Hepatocyte (in vitro differentiated cells): Measurements from ENCODE around the gene YIPF5. TPM values are rescaled to one million over a fixed set of nuclear protein-coding genes. Genes with fewer than 3 reads are reported as not detected.

Experiments used
- DNase-seq: peaks from one replicate; pipeline ENCODE4 v3.0.0-alpha.2; 2016; ENCODE audit warnings: low spot score
- H2AFZ ChIP-seq: fragments of 200-600 bp; sonication (generic); 2 replicates; pipeline ENCODE4 v1.6.0; 2016; ENCODE audit warnings: antibody characterized with exemption, mild to moderate bottlenecking
- H3K27ac ChIP-seq: fragments of 200-600 bp; sonication (generic); 2 replicates; pipeline ENCODE4 v1.5.1; 2016; ENCODE audit warnings: mild to moderate bottlenecking
- H3K27me3 ChIP-seq: fragments of 200-600 bp; sonication (generic); 2 replicates; pipeline ENCODE4 v1.6.1; 2016
- H3K36me3 ChIP-seq: fragments of 200-600 bp; sonication (generic); replicated peaks from 2 replicates; pipeline ENCODE4 v1.5.1; 2016; ENCODE audit warnings: low read depth; ENCODE audit not compliant: insufficient read depth
- H3K4me1 ChIP-seq: fragments of 200-600 bp; sonication (generic); 2 replicates; pipeline ENCODE4 v1.5.1; 2016; ENCODE audit warnings: mild to moderate bottlenecking, moderate library complexity; ENCODE audit not compliant: insufficient read depth
- H3K4me2 ChIP-seq: fragments of 200-600 bp; sonication (generic); 2 replicates; pipeline ENCODE4 v1.6.0; 2016
- H3K4me3 ChIP-seq: fragments of 200-600 bp; sonication (generic); 2 replicates; pipeline ENCODE4 v1.5.1; 2016; ENCODE audit warnings: mild to moderate bottlenecking
- H3K79me2 ChIP-seq: fragments of 200-600 bp; sonication (generic); 2 replicates; pipeline ENCODE4 v1.6.0; 2017; ENCODE audit warnings: mild to moderate bottlenecking
- H3K9me2 ChIP-seq: fragments of 200-600 bp; sonication (generic); replicated peaks from 2 replicates; pipeline ENCODE4 v1.6.0; 2017; ENCODE audit warnings: mild to moderate bottlenecking; ENCODE audit not compliant: insufficient read depth
- H3K9me3 ChIP-seq: fragments of 200-600 bp; sonication (generic); 2 replicates; pipeline ENCODE4 v1.5.1; 2016; ENCODE audit warnings: low read depth, mild to moderate bottlenecking
- H4K20me1 ChIP-seq: fragments of 200-600 bp; sonication (generic); 2 replicates; pipeline ENCODE4 v1.6.0; 2016; ENCODE audit warnings: mild to moderate bottlenecking; ENCODE audit not compliant: insufficient read depth, poor library complexity, severe bottlenecking
- CTCF ChIP-seq: fragments of 200-600 bp; sonication (generic); IDR thresholded peaks from 2 replicates; pipeline ENCODE4 v1.5.1; 2016; ENCODE audit warnings: antibody characterized with exemption, mild to moderate bottlenecking; ENCODE audit not compliant: poor library complexity
- EZH2 ChIP-seq: fragments of 200-600 bp; sonication (generic); IDR thresholded peaks from 2 replicates; pipeline ENCODE4 v1.6.1; 2016; ENCODE audit warnings: antibody characterized with exemption, mild to moderate bottlenecking, borderline replicate concordance
- EZH2phosphoT487 ChIP-seq: fragments of 200-600 bp; sonication (generic); IDR thresholded peaks from one replicate; pipeline ENCODE4 v1.6.1; 2018; ENCODE audit warnings: antibody characterized with exemption, mild to moderate bottlenecking, low read depth, moderate library complexity; ENCODE audit not compliant: unreplicated experiment, severe bottlenecking
- WGBS: methylation state at CpG from one replicate; pipeline ENCODE4 v1.1.6; 2016; ENCODE audit warnings: low lambda C conversion rate; ENCODE audit errors: missing lambda C conversion rate; 5-methylcytosine and 5-hydroxymethylcytosine counted together
- polyA plus RNA-seq: library from polyadenylated mRNA; unstranded; fragments of >200 nt; fragmentation: Nextera tagmentation; extraction: Ambion mirVana; gene quantifications from 2 replicates; pipeline ENCODE4 v1.2.1, GENCODE V29; 2016
- total RNA-seq: library from RNA; depleted of rRNA; stranded (reverse); fragments of >200 nt; gene quantifications from 2 replicates; pipeline ENCODE4 v1.2.3, GENCODE V29; 2014

Gene YIPF5
- total and polyA plus RNA-seq, 2 experiments from 2014 or later, result 82.3 to 119 TPM

GRCh38 chr5:144189800-144190429, 19.5 kb upstream of the YIPF5 start:
- DNase-seq, result peak; percentile 74
- H3K79me2 ChIP-seq, result no peaks in the 10 kb centered on the region
- peaks cover 27% of the 10 kb centered on the region for H3K4me1 ChIP-seq
- no peak overlapping the region for H2AFZ ChIP-seq
- peak overlapping the region; percentile 1 for H3K4me2 ChIP-seq
- no peaks in the 10 kb centered on the region for H3K9me2 ChIP-seq
- H3K27ac ChIP-seq, result peak overlapping the region; percentile 69
- no peaks in the 10 kb centered on the region for H3K36me3 ChIP-seq
- H3K4me3 ChIP-seq, result no peak overlapping the region
- TF ChIP-seq CTCF, result no peak
- no peak for TF ChIP-seq EZH2
- TF ChIP-seq EZH2phosphoT487, result no peak
- no peaks in the 10 kb centered on the region for H3K9me3 ChIP-seq
- 20% methylated on average over 10 of the region's 10 CpGs for WGBS
- no peaks in the 10 kb centered on the region for H4K20me1 ChIP-seq
- H3K27me3 ChIP-seq, result no peaks in the 10 kb centered on the region

- peak; percentile 72 for DNase-seq
- H3K27me3 ChIP-seq, result no peaks in the 10 kb centered on the region
- H4K20me1 ChIP-seq, result no peaks in the 10 kb centered on the region
- H3K4me1 ChIP-seq, result peaks cover 26% of the 10 kb centered on the region
- no peak overlapping the region for H3K4me2 ChIP-seq
- 7% methylated on average over 2 of the region's 2 CpGs for WGBS
- H3K79me2 ChIP-seq, result no peaks in the 10 kb centered on the region
- H2AFZ ChIP-seq, result no peak overlapping the region
- H3K4me3 ChIP-seq, result no peak overlapping the region
- no peaks in the 10 kb centered on the region for H3K9me2 ChIP-seq
- TF ChIP-seq CTCF (no peak), EZH2 (no peak), EZH2phosphoT487 (no peak)
- no peaks in the 10 kb centered on the region for H3K9me3 ChIP-seq
- H3K27ac ChIP-seq, result peak overlapping the region; percentile 69
- no peaks in the 10 kb centered on the region for H3K36me3 ChIP-seq
These were observed 17.3 kb upstream of the YIPF5 start for GRCh38 chr5:144187699-144188294.

GRCh38 chr5:144183254-144183889, 12.9 kb upstream of the YIPF5 start:
- no peaks in the 10 kb centered on the region for H3K9me3 ChIP-seq
- no peak overlapping the region for H3K4me3 ChIP-seq
- H2AFZ ChIP-seq, result no peak overlapping the region
- H3K36me3 ChIP-seq, result no peaks in the 10 kb centered on the region
- no peak overlapping the region for H3K27ac ChIP-seq
- no peaks in the 10 kb centered on the region for H4K20me1 ChIP-seq
- no peaks in the 10 kb centered on the region for H3K79me2 ChIP-seq
- peaks cover 2% of the 10 kb centered on the region for H3K4me1 ChIP-seq
- no peaks in the 10 kb centered on the region for H3K9me2 ChIP-seq
- 39% methylated on average over 4 of the region's 4 CpGs for WGBS
- DNase-seq, result peak; percentile 58
- H3K27me3 ChIP-seq, result no peaks in the 10 kb centered on the region
- H3K4me2 ChIP-seq, result no peak overlapping the region
- TF ChIP-seq CTCF (peak; percentile 64), EZH2phosphoT487 (no peak)
